H9 (cell line): Measurements from ENCODE around the gene GCNT3. TPM values are rescaled to one million over a fixed set of nuclear protein-coding genes. Genes with fewer than 3 reads are reported as not detected.

Experiments
- DNase-seq: peaks from one replicate; pipeline ENCODE4 v3.0.0-alpha.2; 2017
- H2AFZ ChIP-seq: one replicate; pipeline ENCODE4 v1.6.1; 2013; ENCODE audit warnings: mild to moderate bottlenecking, low read length, control low read depth, moderate library complexity
- H2AK5ac ChIP-seq: 2 replicates; pipeline ENCODE4 v1.6.1; 2013; ENCODE audit warnings: low read length, control low read depth, mixed read lengths; ENCODE audit not compliant: insufficient read length
- H2BK120ac ChIP-seq: one replicate; pipeline ENCODE4 v1.6.1; 2013; ENCODE audit warnings: low read depth, mild to moderate bottlenecking, low read length, control low read depth, inconsistent platforms; ENCODE audit not compliant: poor library complexity, severe bottlenecking
- H2BK12ac ChIP-seq: 2 replicates; pipeline ENCODE4 v1.6.1; 2013; ENCODE audit warnings: low read length, control low read depth, mixed read lengths, low read depth; ENCODE audit not compliant: insufficient read length
- H2BK15ac ChIP-seq: 2 replicates; pipeline ENCODE4 v1.6.1; 2013; ENCODE audit warnings: low read depth, low read length, control low read depth
- H2BK20ac ChIP-seq: one replicate; pipeline ENCODE4 v1.6.1; 2013; ENCODE audit warnings: low read depth, mild to moderate bottlenecking, low read length, control low read depth, inconsistent platforms; ENCODE audit not compliant: poor library complexity, severe bottlenecking
- H2BK5ac ChIP-seq: 2 replicates; pipeline ENCODE4 v1.6.1; 2013; ENCODE audit warnings: low read length, control low read depth, mixed read lengths; ENCODE audit not compliant: insufficient read length
- H3K14ac ChIP-seq: 2 replicates; pipeline ENCODE4 v1.6.1; 2013; ENCODE audit warnings: low read length, control low read depth; ENCODE audit not compliant: insufficient read depth
- H3K18ac ChIP-seq: 2 replicates; pipeline ENCODE4 v1.6.1; 2013; ENCODE audit warnings: low read depth, mild to moderate bottlenecking, mixed read lengths, low read length, control low read depth; ENCODE audit not compliant: insufficient read length
- H3K23ac ChIP-seq: 2 replicates; pipeline ENCODE4 v1.6.1; 2013; ENCODE audit warnings: low read length, control low read depth, mixed read lengths, low read depth; ENCODE audit not compliant: insufficient read length
- H3K23me2 ChIP-seq: 2 replicates; pipeline ENCODE4 v1.6.1; 2013; ENCODE audit warnings: low read depth, mild to moderate bottlenecking, mixed read lengths, low read length, control low read depth; ENCODE audit not compliant: insufficient read length, poor library complexity, severe bottlenecking
- H3K27ac ChIP-seq: 2 replicates; pipeline ENCODE4 v1.5.1; 2013; ENCODE audit warnings: low read length, control low read depth, mixed read lengths, low read depth; ENCODE audit not compliant: insufficient read length
- H3K27me3 ChIP-seq: 2 replicates; pipeline ENCODE4 v1.6.1; 2013; ENCODE audit warnings: low read length, control low read depth, inconsistent platforms; ENCODE audit not compliant: insufficient read depth
- H3K4ac ChIP-seq: 2 replicates; pipeline ENCODE4 v1.6.1; 2013; ENCODE audit warnings: low read depth, mild to moderate bottlenecking, control low read depth, inconsistent platforms, low read length, moderate library complexity
- H3K4me1 ChIP-seq: 2 replicates; pipeline ENCODE4 v1.6.1; 2013; ENCODE audit warnings: low read length, control low read depth, inconsistent platforms; ENCODE audit not compliant: insufficient read depth
- H3K4me2 ChIP-seq: 2 replicates; pipeline ENCODE4 v1.6.1; 2013; ENCODE audit warnings: low read length, control low read depth, mixed read lengths; ENCODE audit not compliant: insufficient read length, insufficient read depth
- H3K56ac ChIP-seq: 2 replicates; pipeline ENCODE4 v1.6.1; 2013; ENCODE audit warnings: low read depth, mild to moderate bottlenecking, mixed read lengths, low read length, control low read depth; ENCODE audit not compliant: insufficient read length
- H3K79me1 ChIP-seq: 2 replicates; pipeline ENCODE4 v1.6.1; 2013; ENCODE audit warnings: low read depth, mild to moderate bottlenecking, moderate library complexity, low read length, control low read depth, inconsistent platforms; ENCODE audit not compliant: insufficient read depth, poor library complexity, severe bottlenecking
- H3K79me2 ChIP-seq: 2 replicates; pipeline ENCODE4 v1.6.1; 2013; ENCODE audit warnings: low read length, control low read depth, inconsistent platforms; ENCODE audit not compliant: insufficient read depth
- H3K9ac ChIP-seq: 2 replicates; pipeline ENCODE4 v1.6.1; 2013; ENCODE audit warnings: low read length, control low read depth, mixed read lengths; ENCODE audit not compliant: insufficient read length; ENCODE audit errors: extremely low read depth
- H3K9me3 ChIP-seq: one replicate; pipeline ENCODE4 v1.6.1; 2013; ENCODE audit warnings: low read depth, low read length, inconsistent platforms; ENCODE audit not compliant: control insufficient read depth
- H3T11ph ChIP-seq: one replicate; pipeline ENCODE4 v1.6.1; 2013; ENCODE audit warnings: mild to moderate bottlenecking, low read length, control low read depth, inconsistent platforms
- H4K20me1 ChIP-seq: one replicate; pipeline ENCODE4 v1.6.1; 2013; ENCODE audit not compliant: control insufficient read depth, insufficient read length, insufficient read depth
- H4K5ac ChIP-seq: 2 replicates; pipeline ENCODE4 v1.6.1; 2013; ENCODE audit warnings: low read depth, mild to moderate bottlenecking, mixed read lengths, low read length, control low read depth; ENCODE audit not compliant: insufficient read length
- H4K8ac ChIP-seq: replicated peaks from 2 replicates; pipeline ENCODE4 v1.6.1; 2013; ENCODE audit warnings: low read length, control low read depth, mixed read lengths, low read depth; ENCODE audit not compliant: insufficient read length
- H4K91ac ChIP-seq: 2 replicates; pipeline ENCODE4 v1.6.1; 2013; ENCODE audit warnings: low read depth, mild to moderate bottlenecking, moderate library complexity, mixed read lengths, low read length, control low read depth; ENCODE audit not compliant: insufficient read length
- H3K27ac Mint-ChIP-seq, 3 experiments: 2 replicates in 2 of 3; 3 replicates in 1 of 3; pipeline ENCODE4 v1.8.0; 2020 to 2021; ENCODE audit warnings: mixed read lengths in 3 of 3, mild to moderate bottlenecking in 1 of 3, moderate library complexity in 1 of 3
- H3K27me3 Mint-ChIP-seq: 2 replicates; pipeline ENCODE4 v1.8.0; 2021; ENCODE audit warnings: low read depth, mild to moderate bottlenecking, moderate library complexity, mixed read lengths
- H3K36me3 Mint-ChIP-seq, 3 experiments: 2 replicates in 2 of 3; 3 replicates in 1 of 3; pipeline ENCODE4 v1.8.0; 2020 to 2021; ENCODE audit warnings: low read depth in 3 of 3, mixed read lengths in 3 of 3; ENCODE audit not compliant: insufficient read depth in 1 of 3
- H3K4me1 Mint-ChIP-seq, 2 experiments: 2 replicates each; pipeline ENCODE4 v1.8.0; 2020; ENCODE audit warnings: mixed read lengths in 2 of 2
- H3K4me3 Mint-ChIP-seq, 2 experiments: 2 replicates in 1 of 2; 3 replicates in 1 of 2; pipeline ENCODE4 v1.8.0; 2020 to 2021; ENCODE audit warnings: mild to moderate bottlenecking in 2 of 2, mixed read lengths in 2 of 2, moderate library complexity in 1 of 2
- H3K9me3 Mint-ChIP-seq, 2 experiments: 2 replicates in 1 of 2; 3 replicates in 1 of 2; pipeline ENCODE4 v1.8.0; 2020; ENCODE audit warnings: mild to moderate bottlenecking in 2 of 2, mixed read lengths in 2 of 2, moderate library complexity in 1 of 2
- CTCF ChIP-seq: fragments of 200-600 bp; sonication (generic); conservative IDR thresholded peaks from 3 replicates; pipeline ENCODE4 v1.8.0; 2021; ENCODE audit warnings: antibody characterized with exemption, mild to moderate bottlenecking
- WGBS: extraction: QIAGEN DNeasy Blood & Tissue Kit; methylation state at CpG from one replicate; pipeline ENCODE4 v1.1.7; 2013; ENCODE audit warnings: missing lambda C conversion rate, low lambda C conversion rate, mixed read lengths; ENCODE audit not compliant: insufficient read length; ENCODE audit errors: extremely low coverage; 5-methylcytosine and 5-hydroxymethylcytosine counted together
- total RNA-seq: library from RNA; stranded (reverse); gene quantifications from 2 replicates; pipeline ENCODE4 v1.2.1, GENCODE V29; 2021

Gene GCNT3
- total RNA-seq, 1 experiment from 2014 or later = not detected

GRCh38 chr15:59567324-59567723 is 44.3 kb upstream of the GCNT3 start:
- no peak overlapping the region for H2AK5ac ChIP-seq
- H3T11ph ChIP-seq = no peak overlapping the region
- H4K5ac ChIP-seq = no peak overlapping the region
- Mint-ChIP-seq H3K36me3 (no peaks in the 10 kb centered on the region; a peak in 1 of 7 replicates), H3K9me3 (peaks cover 7 to 9% of the 10 kb centered on the region in 2 experiments), H3K27ac (no peak overlapping the region), H3K27me3 (peaks cover 1% of the 10 kb centered on the region; the same call in 1 of the 2 replicates), H3K4me1 (peaks cover 8 to 10% of the 10 kb centered on the region in 2 experiments), H3K4me3 (no peak overlapping the region)
- no peaks in the 10 kb centered on the region for H3K27me3 ChIP-seq
- no peak overlapping the region for H2BK15ac ChIP-seq
- H3K4ac ChIP-seq = no peak overlapping the region
- no peak overlapping the region for H3K4me2 ChIP-seq
- H4K20me1 ChIP-seq = no peaks in the 10 kb centered on the region
- no CpG with 5 or more reads among the region's 1 CpG for WGBS
- no peak overlapping the region for H4K8ac ChIP-seq
- no peaks in the 10 kb centered on the region for H3K79me1 ChIP-seq
- H4K91ac ChIP-seq = no peak overlapping the region
- H3K9me3 ChIP-seq = no peaks in the 10 kb centered on the region
- H2AFZ ChIP-seq = no peak overlapping the region
- H3K27ac ChIP-seq = no peak overlapping the region
- no peak overlapping the region for H3K23ac ChIP-seq
- no peak overlapping the region for H2BK120ac ChIP-seq
- H3K14ac ChIP-seq = no peak overlapping the region
- no peak overlapping the region for H3K9ac ChIP-seq
- no peak overlapping the region for H2BK20ac ChIP-seq
- no peak overlapping the region for H2BK12ac ChIP-seq
- no peak overlapping the region for H3K56ac ChIP-seq
- no peaks in the 10 kb centered on the region for H3K23me2 ChIP-seq
- TF ChIP-seq CTCF = no peak
- H3K79me2 ChIP-seq = no peaks in the 10 kb centered on the region
- no peaks in the 10 kb centered on the region for H3K4me1 ChIP-seq
- H3K18ac ChIP-seq = no peak overlapping the region
- H2BK5ac ChIP-seq = no peak overlapping the region
- DNase-seq = no peak
